BE2C (cell line): ENCODE measurements around the gene HLA-DOA.
A peak's percentile ranks its signal among the peaks of the same experiment; 100 is the strongest.

ENCODE experiments used
- DNase-seq: peaks from one replicate; pipeline ENCODE4 v3.0.0-alpha.2; 2020
- H3K27me3 ChIP-seq: fragments of 250-450 bp; sonication (Bioruptor Pico); 2 replicates; pipeline ENCODE4 v1.5.1; 2020; ENCODE audit warnings: mild to moderate bottlenecking
- H3K36me3 ChIP-seq: fragments of 250-450 bp; sonication (Bioruptor Pico); 2 replicates; pipeline ENCODE4 v1.5.1; 2020; ENCODE audit warnings: mild to moderate bottlenecking
- H3K4me1 ChIP-seq: fragments of 250-450 bp; sonication (Bioruptor Pico); 2 replicates; pipeline ENCODE4 v1.5.1; 2020
- H3K4me3 ChIP-seq: 2 replicates; pipeline ENCODE4 v1.5.1; 2011; ENCODE audit warnings: low read depth, low read length
- H3K9me3 ChIP-seq: fragments of 250-450 bp; sonication (Bioruptor Pico); 2 replicates; pipeline ENCODE4 v1.5.1; 2020
- TF ChIP-seq, protein P1 (sequence below): IDR thresholded peaks from 2 replicates; pipeline ENCODE4 v1.5.1; 2012; ENCODE audit warnings: mild to moderate bottlenecking, low read depth, low read length

The HLA-DOA gene

GRCh38 chr6:33018418-33018817, 9.0 kb upstream of the HLA-DOA start:
- DNase-seq, result no peak
- TF ChIP-seq, protein P1, sequence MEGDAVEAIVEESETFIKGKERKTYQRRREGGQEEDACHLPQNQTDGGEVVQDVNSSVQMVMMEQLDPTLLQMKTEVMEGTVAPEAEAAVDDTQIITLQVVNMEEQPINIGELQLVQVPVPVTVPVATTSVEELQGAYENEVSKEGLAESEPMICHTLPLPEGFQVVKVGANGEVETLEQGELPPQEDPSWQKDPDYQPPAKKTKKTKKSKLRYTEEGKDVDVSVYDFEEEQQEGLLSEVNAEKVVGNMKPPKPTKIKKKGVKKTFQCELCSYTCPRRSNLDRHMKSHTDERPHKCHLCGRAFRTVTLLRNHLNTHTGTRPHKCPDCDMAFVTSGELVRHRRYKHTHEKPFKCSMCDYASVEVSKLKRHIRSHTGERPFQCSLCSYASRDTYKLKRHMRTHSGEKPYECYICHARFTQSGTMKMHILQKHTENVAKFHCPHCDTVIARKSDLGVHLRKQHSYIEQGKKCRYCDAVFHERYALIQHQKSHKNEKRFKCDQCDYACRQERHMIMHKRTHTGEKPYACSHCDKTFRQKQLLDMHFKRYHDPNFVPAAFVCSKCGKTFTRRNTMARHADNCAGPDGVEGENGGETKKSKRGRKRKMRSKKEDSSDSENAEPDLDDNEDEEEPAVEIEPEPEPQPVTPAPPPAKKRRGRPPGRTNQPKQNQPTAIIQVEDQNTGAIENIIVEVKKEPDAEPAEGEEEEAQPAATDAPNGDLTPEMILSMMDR, result no peak
- Histone ChIP-seq H3K4me3 (no peak overlapping the region), H3K9me3 (no peaks in the 10 kb centered on the region), H3K4me1 (no peaks in the 10 kb centered on the region), H3K36me3 (no peaks in the 10 kb centered on the region), H3K27me3 (peaks cover 76% of the 10 kb centered on the region)

DNA sequence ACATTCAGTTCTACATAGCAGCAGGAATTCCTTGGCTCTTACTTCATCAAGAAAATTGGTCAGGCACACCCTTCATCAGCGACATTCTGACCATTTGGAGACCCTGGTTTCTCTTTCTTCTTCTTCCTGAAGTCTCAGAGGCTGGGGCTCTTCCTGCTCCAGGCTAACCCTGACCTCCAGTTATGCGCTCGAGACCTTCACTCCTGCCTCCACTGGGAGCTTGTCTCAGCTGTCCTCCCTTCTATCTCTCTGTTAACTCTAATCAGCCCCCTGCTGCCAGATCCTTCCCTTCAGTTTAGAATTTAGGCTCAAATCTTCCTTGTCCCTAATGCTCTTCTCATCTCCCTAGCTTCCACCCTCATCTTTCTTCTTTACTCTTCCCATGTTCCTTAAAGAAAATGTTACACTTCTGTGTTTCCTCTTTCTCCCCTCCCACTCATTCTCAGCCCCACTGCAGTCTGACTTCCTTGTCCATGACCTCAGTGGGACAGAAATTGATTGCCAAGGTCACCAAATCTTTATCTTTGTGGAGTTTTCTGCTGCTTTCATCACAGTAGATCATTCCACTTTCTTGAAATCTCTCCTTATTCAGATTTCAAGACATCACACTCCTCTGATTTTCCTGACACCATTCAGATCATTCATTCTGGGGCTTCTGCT, 8.4 kb upstream of the HLA-DOA start:
- no peak overlapping the region for H3K4me3 ChIP-seq
- H3K36me3 ChIP-seq, result no peaks in the 10 kb centered on the region
- H3K27me3 ChIP-seq, result peaks cover 82% of the 10 kb centered on the region
- no peaks in the 10 kb centered on the region for H3K9me3 ChIP-seq
- TF ChIP-seq, protein P1, result no peak
- DNase-seq, result no peak
- no peaks in the 10 kb centered on the region for H3K4me1 ChIP-seq

DNA sequence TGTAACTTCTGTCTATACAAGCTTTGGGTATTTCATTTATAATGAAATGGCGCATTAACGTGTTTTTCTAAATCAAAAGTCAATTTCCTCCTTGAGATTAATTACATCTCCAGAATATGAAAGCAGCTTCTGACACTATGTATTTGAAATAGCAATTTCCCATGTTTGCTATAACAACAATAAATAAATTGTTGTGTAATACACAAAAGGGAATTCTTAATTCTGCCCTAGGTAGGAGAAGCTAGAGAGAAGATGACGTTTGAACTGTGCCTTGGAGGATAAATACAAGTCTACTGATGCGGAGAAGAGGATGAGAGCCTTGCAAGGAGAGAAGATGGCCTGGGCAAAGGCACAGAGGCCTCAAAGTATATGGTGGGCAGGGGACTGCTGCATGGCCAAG, 7.6 kb upstream of the HLA-DOA start:
- DNase-seq, result no peak
- H3K36me3 ChIP-seq, result no peaks in the 10 kb centered on the region
- H3K4me3 ChIP-seq, result no peak overlapping the region
- H3K4me1 ChIP-seq, result no peaks in the 10 kb centered on the region
- peaks cover 86% of the 10 kb centered on the region for H3K27me3 ChIP-seq
- TF ChIP-seq, protein P1, result no peak
- H3K9me3 ChIP-seq, result no peaks in the 10 kb centered on the region

GRCh38 chr6:33015798-33016197, 6.4 kb upstream of the HLA-DOA start:
- Histone ChIP-seq H3K4me1 (no peaks in the 10 kb centered on the region), H3K4me3 (no peak overlapping the region), H3K27me3 (peaks cover 84% of the 10 kb centered on the region), H3K9me3 (no peaks in the 10 kb centered on the region), H3K36me3 (no peaks in the 10 kb centered on the region)
- TF ChIP-seq, protein P1, result no peak
- DNase-seq, result no peak

- H3K4me3 ChIP-seq, result no peak overlapping the region
- DNase-seq, result peak; percentile 52
- H3K36me3 ChIP-seq, result no peaks in the 10 kb centered on the region
- peaks cover 80% of the 10 kb centered on the region for H3K27me3 ChIP-seq
- H3K9me3 ChIP-seq, result no peaks in the 10 kb centered on the region
- no peaks in the 10 kb centered on the region for H3K4me1 ChIP-seq
- TF ChIP-seq, protein P1, result peak; percentile 62
Measured at GRCh38 chr6:33014841-33015634, 5.6 kb upstream of the HLA-DOA start.

DNA sequence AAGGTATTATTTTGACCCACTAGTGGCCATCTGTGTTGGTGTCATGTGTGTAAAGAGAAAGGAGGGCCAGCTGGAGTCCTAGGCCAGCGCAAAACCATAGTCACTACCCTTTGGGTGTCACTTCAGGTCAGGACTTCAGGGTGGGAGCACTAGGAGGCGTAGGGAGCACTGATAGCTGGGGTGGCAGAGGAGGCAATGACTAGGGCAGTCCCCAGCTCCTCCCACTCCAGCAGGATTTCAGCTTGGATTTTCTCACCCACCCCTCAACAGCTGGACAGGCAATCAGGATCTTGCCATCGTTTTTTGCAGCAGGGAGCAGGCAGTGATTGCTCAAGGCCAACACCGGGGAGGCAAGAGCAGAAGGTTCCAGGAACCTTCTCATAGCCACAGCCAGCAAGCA, 4.2 kb upstream of the HLA-DOA start:
- no peak for DNase-seq
- H3K9me3 ChIP-seq, result no peaks in the 10 kb centered on the region
- no peak overlapping the region for H3K4me3 ChIP-seq
- peaks cover 65% of the 10 kb centered on the region for H3K27me3 ChIP-seq
- no peaks in the 10 kb centered on the region for H3K36me3 ChIP-seq
- H3K4me1 ChIP-seq, result no peaks in the 10 kb centered on the region
- TF ChIP-seq, protein P1, result no peak
